ENCODE results near the gene ADGRD1. TPM values are rescaled to one million over a fixed set of nuclear protein-coding genes. Genes with fewer than 3 reads are reported as not detected.
"Not testable (repeated sequence)": the region's sequence is repeated elsewhere in the genome, so short reads cannot be mapped to it uniquely, and the experiment has no call there.

Gene ADGRD1
- total RNA-seq, 1 donor from 2014 or later = 11.0 TPM

- H3K4me3 Mint-ChIP-seq; H3K27ac Mint-ChIP-seq; H3K4me1 Mint-ChIP-seq (ENCODE audit: unreplicated experiment); DNase-seq (ENCODE audit: extremely low spot score, unreplicated experiment); H3K27me3 Mint-ChIP-seq; H3K9me3 Mint-ChIP-seq; H3K36me3 Mint-ChIP-seq: not testable (repeated sequence)
Observed at GRCh38 chr12:131071234-131071820, 117.6 kb downstream of the ADGRD1 start.

- H3K9me3 Mint-ChIP-seq; H3K4me3 Mint-ChIP-seq; H3K4me1 Mint-ChIP-seq (ENCODE audit: unreplicated experiment); DNase-seq (ENCODE audit: extremely low spot score, unreplicated experiment); H3K27me3 Mint-ChIP-seq; H3K27ac Mint-ChIP-seq; H3K36me3 Mint-ChIP-seq: not testable (repeated sequence)
Observed at GRCh38 chr12:131071950-131072349, 118.2 kb downstream of the ADGRD1 start.

- Mint-ChIP-seq H3K9me3 (no peaks in the 10 kb centered on the region), H3K4me1 (ENCODE audit: unreplicated experiment) (peaks cover 8% of the 10 kb centered on the region), H3K4me3 (no peak overlapping the region), H3K27ac (no peak overlapping the region), H3K36me3 (no peaks in the 10 kb centered on the region), H3K27me3 (no peaks in the 10 kb centered on the region)
- DNase-seq (ENCODE audit: extremely low spot score, unreplicated experiment) = no peak
- no peak for TF ChIP-seq CTCF (conservative IDR thresholded peaks at IDR 0.05)
Observed at GRCh38 chr12:131072451-131073230, 118.9 kb downstream of the ADGRD1 start.

GRCh38 chr12:131074221-131075083, 120.7 kb downstream of the ADGRD1 start:
- Mint-ChIP-seq H3K27me3 (no peaks in the 10 kb centered on the region), H3K4me3 (no peak overlapping the region), H3K4me1 (ENCODE audit: unreplicated experiment) (peaks cover 14% of the 10 kb centered on the region), H3K27ac (no peak overlapping the region), H3K9me3 (no peaks in the 10 kb centered on the region), H3K36me3 (no peaks in the 10 kb centered on the region)
- TF ChIP-seq CTCF (conservative IDR thresholded peaks at IDR 0.05) = no peak
- DNase-seq (ENCODE audit: extremely low spot score, unreplicated experiment) = peak; percentile 52

- Mint-ChIP-seq H3K9me3 (no peaks in the 10 kb centered on the region), H3K4me3 (no peak overlapping the region), H3K27me3 (no peaks in the 10 kb centered on the region), H3K36me3 (no peaks in the 10 kb centered on the region), H3K4me1 (ENCODE audit: unreplicated experiment) (peaks cover 14% of the 10 kb centered on the region), H3K27ac (no peak overlapping the region)
- DNase-seq (ENCODE audit: extremely low spot score, unreplicated experiment) = no peak
- no peak for TF ChIP-seq CTCF (conservative IDR thresholded peaks at IDR 0.05)
Observed at GRCh38 chr12:131075194-131075593, 121.5 kb downstream of the ADGRD1 start.

- no peaks in the 10 kb centered on the region for H3K9me3 Mint-ChIP-seq
- peaks cover 14% of the 10 kb centered on the region for H3K4me1 Mint-ChIP-seq (ENCODE audit: unreplicated experiment)
- H3K27me3 Mint-ChIP-seq = no peaks in the 10 kb centered on the region
- TF ChIP-seq CTCF (conservative IDR thresholded peaks at IDR 0.05) = no peak
- H3K4me3 Mint-ChIP-seq = no peak overlapping the region
- no peaks in the 10 kb centered on the region for H3K36me3 Mint-ChIP-seq
- DNase-seq (ENCODE audit: extremely low spot score, unreplicated experiment) = peak; percentile 51
- H3K27ac Mint-ChIP-seq = no peak overlapping the region
Observed at GRCh38 chr12:131075611-131076010, 121.9 kb downstream of the ADGRD1 start.
